ENCODE data around the gene SORBS1.

DNA sequence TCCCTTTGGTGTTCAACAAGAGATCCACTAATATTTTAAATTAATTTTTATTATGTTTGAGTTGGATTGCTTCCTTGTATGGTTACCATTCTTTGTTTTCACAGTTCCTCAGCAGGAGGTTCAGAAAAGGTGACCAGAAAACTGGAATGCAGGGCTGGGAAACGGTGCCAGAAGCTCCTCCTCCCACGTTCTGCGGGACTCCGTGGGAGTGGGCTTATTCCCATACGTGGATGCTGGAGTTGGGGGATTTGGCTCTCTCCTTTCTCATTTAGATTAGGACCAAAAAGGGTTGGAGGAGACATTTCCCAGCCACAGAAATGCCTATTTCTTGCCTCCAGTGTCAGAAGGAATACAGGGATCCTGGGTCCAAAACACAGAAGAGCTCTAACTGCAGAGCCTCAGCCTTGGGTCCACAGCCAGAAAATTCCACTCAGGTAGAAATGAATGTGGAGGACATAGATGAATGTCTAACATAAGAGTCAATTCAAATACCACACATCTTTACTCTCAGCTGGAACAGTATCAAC, 56.0 kb downstream of the SORBS1 start:
- TF ChIP-seq, protein P1, sequence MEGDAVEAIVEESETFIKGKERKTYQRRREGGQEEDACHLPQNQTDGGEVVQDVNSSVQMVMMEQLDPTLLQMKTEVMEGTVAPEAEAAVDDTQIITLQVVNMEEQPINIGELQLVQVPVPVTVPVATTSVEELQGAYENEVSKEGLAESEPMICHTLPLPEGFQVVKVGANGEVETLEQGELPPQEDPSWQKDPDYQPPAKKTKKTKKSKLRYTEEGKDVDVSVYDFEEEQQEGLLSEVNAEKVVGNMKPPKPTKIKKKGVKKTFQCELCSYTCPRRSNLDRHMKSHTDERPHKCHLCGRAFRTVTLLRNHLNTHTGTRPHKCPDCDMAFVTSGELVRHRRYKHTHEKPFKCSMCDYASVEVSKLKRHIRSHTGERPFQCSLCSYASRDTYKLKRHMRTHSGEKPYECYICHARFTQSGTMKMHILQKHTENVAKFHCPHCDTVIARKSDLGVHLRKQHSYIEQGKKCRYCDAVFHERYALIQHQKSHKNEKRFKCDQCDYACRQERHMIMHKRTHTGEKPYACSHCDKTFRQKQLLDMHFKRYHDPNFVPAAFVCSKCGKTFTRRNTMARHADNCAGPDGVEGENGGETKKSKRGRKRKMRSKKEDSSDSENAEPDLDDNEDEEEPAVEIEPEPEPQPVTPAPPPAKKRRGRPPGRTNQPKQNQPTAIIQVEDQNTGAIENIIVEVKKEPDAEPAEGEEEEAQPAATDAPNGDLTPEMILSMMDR (IDR thresholded peaks at IDR 0.05) = no peak
- TF ChIP-seq POLR2A (IDR thresholded peaks at IDR 0.05) = no peak
